Measurements from ENCODE around the gene RELB.

GRCh38 chr19:44985445-44985844, 15.8 kb upstream of the RELB start:
- TF ChIP-seq, protein P1, sequence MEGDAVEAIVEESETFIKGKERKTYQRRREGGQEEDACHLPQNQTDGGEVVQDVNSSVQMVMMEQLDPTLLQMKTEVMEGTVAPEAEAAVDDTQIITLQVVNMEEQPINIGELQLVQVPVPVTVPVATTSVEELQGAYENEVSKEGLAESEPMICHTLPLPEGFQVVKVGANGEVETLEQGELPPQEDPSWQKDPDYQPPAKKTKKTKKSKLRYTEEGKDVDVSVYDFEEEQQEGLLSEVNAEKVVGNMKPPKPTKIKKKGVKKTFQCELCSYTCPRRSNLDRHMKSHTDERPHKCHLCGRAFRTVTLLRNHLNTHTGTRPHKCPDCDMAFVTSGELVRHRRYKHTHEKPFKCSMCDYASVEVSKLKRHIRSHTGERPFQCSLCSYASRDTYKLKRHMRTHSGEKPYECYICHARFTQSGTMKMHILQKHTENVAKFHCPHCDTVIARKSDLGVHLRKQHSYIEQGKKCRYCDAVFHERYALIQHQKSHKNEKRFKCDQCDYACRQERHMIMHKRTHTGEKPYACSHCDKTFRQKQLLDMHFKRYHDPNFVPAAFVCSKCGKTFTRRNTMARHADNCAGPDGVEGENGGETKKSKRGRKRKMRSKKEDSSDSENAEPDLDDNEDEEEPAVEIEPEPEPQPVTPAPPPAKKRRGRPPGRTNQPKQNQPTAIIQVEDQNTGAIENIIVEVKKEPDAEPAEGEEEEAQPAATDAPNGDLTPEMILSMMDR (IDR thresholded peaks at IDR 0.05), result no peak
- TF ChIP-seq POLR2A (IDR thresholded peaks at IDR 0.05), result no peak
- TF ChIP-seq POLR2AphosphoS5 (IDR thresholded peaks at IDR 0.05), result no peak
- TF ChIP-seq EP300 (IDR thresholded peaks at IDR 0.05), result no peak

Measured in gastroesophageal sphincter (tissue), 3 donors.